K562 (cell line): ENCODE results near the gene WAS. TPM values are rescaled to one million over a fixed set of nuclear protein-coding genes. Genes with fewer than 3 reads are reported as not detected.

ENCODE experiments used
- ATF6 ChIP-seq: sonication (generic); formaldehyde crosslinking; IDR thresholded peaks from 2 replicates; pipeline ENCODE4 v1.4.0; 2020; ENCODE audit warnings: mild to moderate bottlenecking, missing genetic modification reagents
- CBX1 ChIP-seq: sonication (generic); IDR thresholded peaks from 2 replicates; pipeline ENCODE4 v1.6.1; 2016; ENCODE audit warnings: antibody characterized with exemption, low read depth, mild to moderate bottlenecking
- DDX20 ChIP-seq: fragments of 450-650 bp; IDR thresholded peaks from 2 replicates; pipeline ENCODE4 v1.6.1; 2016; ENCODE audit warnings: missing genetic modification characterization, low read depth, mild to moderate bottlenecking, missing compliant biosample characterization, moderate library complexity
- ELF1 ChIP-seq: fragments of 200-800 bp; sonication (Bioruptor generic); IDR thresholded peaks from 2 replicates; pipeline ENCODE4 v1.6.1; 2016; ENCODE audit warnings: missing genetic modification characterization, missing compliant biosample characterization
- FIP1L1 ChIP-seq: fragments of 200-400 bp; formaldehyde crosslinking; IDR thresholded peaks from 2 replicates; pipeline ENCODE4 v1.6.1; 2018; ENCODE audit warnings: mild to moderate bottlenecking, low read depth, low read length; ENCODE audit not compliant: poor library complexity, severe bottlenecking
- HMG20A ChIP-seq: fragments of 450-650 bp; formaldehyde crosslinking; conservative IDR thresholded peaks from 2 replicates; pipeline ENCODE4 v1.4.0; 2020; ENCODE audit warnings: mild to moderate bottlenecking, mixed read lengths
- HNRNPLL ChIP-seq: fragments of 200-400 bp; formaldehyde crosslinking; IDR thresholded peaks from 2 replicates; pipeline ENCODE4 v1.6.1; 2017; ENCODE audit warnings: low read length, low read depth, mild to moderate bottlenecking; ENCODE audit not compliant: poor library complexity, severe bottlenecking
- HOMEZ ChIP-seq: fragments of 250-450 bp; sonication (Bioruptor Pico); IDR thresholded peaks from 2 replicates; pipeline ENCODE4 v1.4.0; 2020; ENCODE audit warnings: mild to moderate bottlenecking, moderate library complexity
- IFI16 ChIP-seq: fragments of 250-450 bp; sonication (Bioruptor Pico); IDR thresholded peaks from 2 replicates; pipeline ENCODE4 v2.1.2; 2022; ENCODE audit warnings: mild to moderate bottlenecking, inconsistent platforms
- MNT ChIP-seq, 2 experiments: fragments of 450-650 bp; conservative IDR thresholded peaks; 2 replicates each; pipeline ENCODE4 v1.6.1; 2017; ENCODE audit warnings: mild to moderate bottlenecking in 2 of 2, moderate library complexity in 2 of 2
- NCOR1 ChIP-seq: fragments of 450-650 bp; IDR thresholded peaks from 2 replicates; pipeline ENCODE4 v1.6.1; 2016; ENCODE audit warnings: mild to moderate bottlenecking, moderate library complexity
- NR2F6 ChIP-seq: fragments of 450-650 bp; formaldehyde crosslinking; IDR thresholded peaks from 2 replicates; pipeline ENCODE4 v1.4.0; 2020; ENCODE audit warnings: mild to moderate bottlenecking
- TAF7 ChIP-seq: fragments of 450-650 bp; IDR thresholded peaks from 2 replicates; pipeline ENCODE4 v1.6.1; 2016; ENCODE audit warnings: missing genetic modification characterization, missing compliant biosample characterization
- TEAD2 ChIP-seq: fragments of 450-650 bp; IDR thresholded peaks from 2 replicates; pipeline ENCODE4 v1.6.1; 2016; ENCODE audit warnings: missing genetic modification characterization, control low read depth, missing compliant biosample characterization
- THAP7 ChIP-seq: fragments of 250-450 bp; sonication (Bioruptor Pico); IDR thresholded peaks from 2 replicates; pipeline ENCODE4 v1.5.0; 2021
- ZKSCAN3 ChIP-seq: fragments of 250-450 bp; sonication (Bioruptor Pico); IDR thresholded peaks from 2 replicates; pipeline ENCODE4 v1.4.0; 2020
- ZNF583 ChIP-seq: fragments of 250-450 bp; sonication (Bioruptor Pico); IDR thresholded peaks from 2 replicates; pipeline ENCODE4 v1.4.0; 2020
- ZNF639 ChIP-seq, 2 experiments: fragments of 200-800 bp in 1 of 2; sonication (Bioruptor generic) in 1 of 2; sonication (generic) in 1 of 2; formaldehyde crosslinking in 1 of 2; IDR thresholded peaks in 1 of 2; conservative IDR thresholded peaks in 1 of 2; 2 replicates each; pipeline versions ENCODE4 v1.5.0 to v1.6.1; 2016 to 2020; ENCODE audit warnings: missing compliant biosample characterization in 1 of 2, missing genetic modification characterization in 1 of 2, missing genetic modification reagents in 1 of 2
- polyA plus RNA-seq, 8 experiments: library from polyadenylated mRNA; depleted of rRNA in 4 of 8; stranded (reverse) in 5 of 8; unstranded in 3 of 8; fragments of >200 nt; fragmentation: Nextera tagmentation in 2 of 8; fragmentation: Illumina TruSeq in 1 of 8; extraction: Ambion mirVana in 2 of 8; extraction: Trizol in 1 of 8; gene quantifications; 2 replicates each; pipeline versions ENCODE4 v1.2.1 to v1.2.3, GENCODE V29; 2011 to 2014; ENCODE audit warnings: inconsistent platforms in 1 of 8, missing spikeins in 1 of 8
- total RNA-seq, 7 experiments: library from RNA; depleted of rRNA in 6 of 7; stranded (reverse); fragments of >200 nt in 6 of 7; fragmentation: Illumina TruSeq in 2 of 7; extraction: Trizol in 2 of 7; gene quantifications; 2 replicates each; pipeline versions ENCODE4 v1.2.1 to v1.2.3, GENCODE V29; 2011 to 2021; ENCODE audit warnings: low replicate concordance in 1 of 7

Gene WAS
- total and polyA plus RNA-seq, 9 of the 15 experiments (the other 6 are each of a cell fraction or from before 2014, with no cell fraction given) = 0.11 to 16.1 (median 3.8) TPM

GRCh38 chrX:48676106-48676892 lies 7.3 kb upstream of the WAS start (continued):
- no peak for TF ChIP-seq THAP7 (CRISPR knock-in tag)
- TF ChIP-seq TEAD2 (tag) = no peak
- no peak for TF ChIP-seq NR2F6 (CRISPR knock-in tag)
- TF ChIP-seq IFI16 = no peak
- no peak for TF ChIP-seq FIP1L1
- TF ChIP-seq HNRNPLL = peak; percentile 90
- TF ChIP-seq CBX1 = peak; percentile 46; the same call in 1 of the 2 replicates
- TF ChIP-seq ATF6 (CRISPR knock-in tag) = no peak
- TF ChIP-seq ZNF583 = no peak
- TF ChIP-seq ZKSCAN3 = no peak
- TF ChIP-seq HMG20A (CRISPR knock-in tag) = no peak
- TF ChIP-seq MNT (conservative IDR thresholded peaks at IDR 0.05) = peak in 1 of 2 experiments; percentile 71; a peak in 3 of 4 replicates
- TF ChIP-seq NCOR1 = no peak
- no peak for TF ChIP-seq HOMEZ (CRISPR knock-in tag)
- no peak for TF ChIP-seq TAF7 (tag)
- no peak for TF ChIP-seq DDX20 (tag)
- TF ChIP-seq ZNF639 (CRISPR knock-in tag; conservative IDR thresholded peaks at IDR 0.05 in 1 of 2, IDR thresholded peaks at IDR 0.05 in 1 of 2) = peak in 1 of 2 experiments; percentile 70; a peak in 2 of 4 replicates
- no peak for TF ChIP-seq ELF1
